GM18867 (cell line): ENCODE data around the gene MPST.

ENCODE experiments used
- ATAC-seq: cut with Tn5 transposase; IDR thresholded peaks from one replicate; pipeline ENCODE4 v1.9.1; 2021; ENCODE audit warnings: mild to moderate bottlenecking, moderate library complexity; ENCODE audit not compliant: unreplicated experiment

The MPST gene

GRCh38 chr22:37075822-37076433 lies 56.4 kb downstream of the MPST start:
- ATAC-seq, result no peak

- ATAC-seq, result no peak
Observed at GRCh38 chr22:37077802-37078448, 58.4 kb downstream of the MPST start.

- ATAC-seq, result no peak
Observed at GRCh38 chr22:37079158-37079557, 59.6 kb downstream of the MPST start.
